ENCODE measurements around the gene PEX6.

Gene PEX6

GRCh38 chr6:42989923-42990322 is 10.9 kb upstream of the PEX6 start:
- DNase-seq = no peak

DNA sequence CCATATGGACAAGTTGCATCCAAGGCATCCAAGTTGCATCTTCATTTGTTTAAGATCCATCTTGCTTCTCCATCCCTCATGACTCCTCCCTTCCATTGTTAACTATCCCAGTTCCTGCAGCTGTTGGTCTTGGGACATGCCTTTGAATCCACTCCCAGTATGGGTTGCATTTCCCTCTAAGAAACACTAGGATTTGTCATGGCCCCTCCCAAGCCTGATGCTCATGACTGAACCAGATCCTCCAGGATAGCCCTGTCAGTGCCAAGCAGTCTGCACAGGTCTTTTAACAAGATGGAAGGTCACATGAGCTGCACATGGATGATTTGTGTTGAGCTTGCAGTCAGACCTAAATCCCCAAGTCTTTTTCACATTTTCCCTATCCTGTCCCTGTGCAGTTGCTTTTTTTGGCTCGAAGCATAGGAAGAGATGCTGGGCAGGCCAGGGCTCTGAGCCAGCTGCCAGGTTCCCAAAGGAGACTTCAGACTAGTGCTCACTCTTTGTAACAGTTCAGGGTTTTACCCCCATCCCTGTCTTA is 9.6 kb upstream of the PEX6 start:
- peak in 1 of 2 experiments; percentile 21 for DNase-seq

DNA sequence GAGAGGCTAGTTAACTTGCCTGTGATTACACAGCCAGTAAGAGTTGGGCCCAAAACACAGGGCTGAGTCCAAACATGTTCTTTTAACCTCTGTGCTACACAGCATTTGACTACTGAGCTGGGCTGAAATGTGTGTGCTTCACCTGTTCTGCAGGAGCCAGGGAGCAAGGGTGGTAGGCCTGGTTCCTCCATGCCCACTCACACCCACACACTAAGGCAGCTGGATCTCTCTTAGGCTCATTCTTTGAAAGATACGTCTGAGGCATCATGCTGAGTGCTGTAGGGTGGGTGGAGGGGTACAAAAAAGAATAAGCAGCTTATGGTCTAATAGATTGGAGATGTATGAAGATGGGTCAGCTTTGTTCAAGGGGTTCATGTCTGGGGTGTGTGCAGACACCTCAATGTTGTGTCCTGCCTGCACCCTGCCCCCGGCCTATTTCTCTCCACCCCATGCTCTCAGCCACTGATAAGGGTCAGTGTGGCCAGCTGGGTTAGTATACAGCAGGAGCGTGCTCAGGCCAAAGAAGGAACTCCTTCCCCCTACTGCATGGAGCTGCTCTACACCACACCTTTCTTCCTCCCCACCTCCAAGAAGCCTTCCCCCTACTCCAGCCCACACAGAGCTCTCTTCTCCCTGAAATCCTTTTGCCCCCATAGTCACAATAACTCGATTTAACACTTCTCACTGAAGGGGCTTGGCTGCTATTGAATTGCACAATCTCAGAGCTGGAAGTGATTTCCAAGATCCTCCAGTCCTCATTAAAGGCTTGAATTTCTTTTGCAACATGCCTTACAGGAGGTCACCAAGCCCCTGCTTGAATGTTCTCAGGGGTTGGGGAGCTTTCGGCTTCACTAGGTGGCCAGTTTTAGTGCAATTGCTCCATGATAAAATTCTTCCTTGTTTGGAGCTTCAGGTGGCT is 8.8 kb upstream of the PEX6 start:
- no peak for DNase-seq

DNA sequence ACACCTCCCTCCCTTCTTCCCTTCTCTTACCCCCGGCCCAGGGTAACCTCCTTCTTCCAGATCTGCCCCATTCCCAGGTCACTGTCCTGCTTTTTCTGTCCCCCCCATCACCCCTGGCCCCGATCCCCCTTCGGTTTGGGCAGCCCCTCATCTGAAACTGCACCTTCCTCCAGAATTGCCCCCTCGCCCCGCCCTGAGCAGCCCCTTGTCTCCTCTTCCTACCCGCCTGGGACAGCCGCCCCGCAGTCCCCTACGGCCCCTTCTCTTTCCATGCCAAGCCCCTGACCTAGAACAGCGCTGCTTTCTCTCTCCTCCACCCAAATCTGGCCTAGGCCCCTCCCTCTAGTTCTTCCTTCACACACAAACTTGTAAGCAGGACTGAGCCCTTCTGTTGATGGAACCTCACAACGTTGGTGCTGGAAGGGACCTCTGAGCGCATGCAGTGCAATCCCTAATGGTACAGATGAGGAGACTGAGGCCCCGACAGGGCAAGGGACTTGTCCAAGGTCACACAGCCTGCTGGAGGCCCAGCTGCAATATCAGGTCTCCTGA is 6.0 kb upstream of the PEX6 start:
- DNase-seq = peak in 1 of 2 experiments; percentile 16

DNA sequence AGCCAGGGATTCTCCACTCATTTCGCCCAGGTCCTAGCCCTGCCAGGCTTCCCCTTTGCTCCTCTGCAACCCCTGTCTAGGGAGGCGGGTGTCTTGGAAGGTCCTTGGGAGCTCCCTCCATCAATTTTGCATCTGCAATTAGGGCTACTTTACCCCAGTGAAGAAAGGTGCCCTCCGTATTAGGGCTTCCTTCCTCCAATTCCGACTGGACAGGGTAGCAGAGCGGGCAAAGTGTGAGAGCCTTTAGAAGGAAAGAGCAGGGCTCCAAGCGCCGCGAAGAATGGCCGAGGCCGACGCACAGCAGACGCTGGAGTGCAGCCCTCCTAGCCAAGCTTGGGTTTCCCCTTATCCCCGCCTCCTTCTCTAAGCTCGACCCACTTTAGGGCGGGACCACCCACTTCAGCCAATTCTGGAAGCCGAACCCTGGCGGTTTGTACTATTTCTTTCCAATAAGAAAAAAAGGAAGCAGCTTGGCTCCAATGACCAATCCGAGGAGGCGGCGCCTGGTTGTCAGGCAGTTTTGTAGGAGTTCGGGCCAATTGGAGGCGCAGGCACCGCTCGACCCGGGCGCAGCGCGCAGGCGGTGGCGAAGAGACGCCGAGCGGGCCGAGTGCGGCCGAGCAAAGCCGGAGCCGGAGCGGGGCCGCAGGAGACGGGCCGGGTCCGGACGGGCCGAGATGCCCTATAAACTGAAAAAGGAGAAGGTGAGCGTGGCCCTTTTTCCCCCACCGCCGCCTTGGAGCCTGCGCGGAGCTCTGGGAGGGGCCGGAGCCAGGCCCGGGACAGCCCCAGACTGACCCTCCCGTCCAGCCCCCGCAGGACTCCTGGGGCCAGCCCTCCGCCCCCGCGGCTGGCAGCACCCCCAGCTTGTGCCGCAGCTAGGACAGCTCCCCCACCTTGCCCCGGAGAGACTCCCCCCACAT is 5.3 kb upstream of the PEX6 start, which contains the start of gene PPP2R5D:
Gene PPP2R5D, plus strand, starts transcription at position 570 of the 923 bp plus-strand sequence. Its CDS starts 108 bp downstream, at position 678.
- peak; percentile 98 to 99 for DNase-seq

GRCh38 chr6:42981836-42982235 is 2.9 kb upstream of the PEX6 start:
- no peak for DNase-seq

GRCh38 chr6:42979523-42980177 is 669 bp upstream of the PEX6 start:
- DNase-seq = no peak

- DNase-seq = no peak
Observed at GRCh38 chr6:42978487-42978838, 518 bp downstream of the PEX6 start.

DNA sequence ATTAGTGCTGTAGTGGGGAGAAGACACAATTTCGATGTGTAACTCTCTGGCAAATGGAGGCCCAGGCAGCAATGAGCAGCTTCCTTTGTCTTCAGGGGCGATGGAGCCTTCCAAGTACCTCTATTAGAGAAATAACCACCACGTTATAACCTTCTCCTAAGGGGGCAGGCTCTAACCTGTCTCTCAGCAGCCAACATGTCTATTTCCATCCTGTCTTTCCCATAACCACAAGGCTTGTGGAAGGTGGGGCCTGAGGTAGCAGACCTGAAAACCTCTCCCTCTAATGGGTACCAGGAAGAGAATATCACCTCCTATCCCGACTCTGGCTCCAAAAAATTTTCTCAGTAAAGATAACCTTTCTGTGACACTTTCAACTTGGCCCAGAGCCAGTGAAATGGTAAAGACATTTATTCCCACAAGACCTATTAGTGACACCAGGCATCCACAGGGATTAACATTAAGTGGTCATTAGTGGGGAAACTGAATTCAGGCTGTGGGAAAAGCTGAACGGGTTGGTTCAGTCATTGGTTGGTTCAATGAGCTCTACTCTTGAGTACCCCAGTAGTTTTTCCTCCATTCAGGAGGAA is 4.0 kb downstream of the PEX6 start:
- no peak for DNase-seq

DNA sequence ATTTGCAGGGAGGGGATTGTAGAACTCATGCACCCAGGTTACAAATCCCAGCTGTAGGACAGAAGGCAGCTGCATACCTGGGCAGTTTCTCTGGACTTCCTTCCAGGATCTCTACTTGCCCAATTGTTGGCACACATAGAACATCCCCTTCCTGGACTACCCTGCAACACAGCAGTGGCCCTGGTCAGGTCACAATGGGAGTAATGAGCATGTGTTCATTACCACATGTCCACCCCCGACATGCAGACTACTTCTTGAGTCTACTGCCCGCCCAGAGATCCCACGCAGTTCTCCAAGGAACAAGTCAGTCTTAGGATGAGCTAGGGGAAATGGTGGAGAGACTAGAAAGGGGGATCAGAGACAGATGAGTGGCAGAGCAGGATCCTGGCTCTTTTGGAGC is 5.1 kb downstream of the PEX6 start:
- DNase-seq = no peak

- DNase-seq = no peak
Observed at GRCh38 chr6:42971746-42972327, 7.1 kb downstream of the PEX6 start.

DNA sequence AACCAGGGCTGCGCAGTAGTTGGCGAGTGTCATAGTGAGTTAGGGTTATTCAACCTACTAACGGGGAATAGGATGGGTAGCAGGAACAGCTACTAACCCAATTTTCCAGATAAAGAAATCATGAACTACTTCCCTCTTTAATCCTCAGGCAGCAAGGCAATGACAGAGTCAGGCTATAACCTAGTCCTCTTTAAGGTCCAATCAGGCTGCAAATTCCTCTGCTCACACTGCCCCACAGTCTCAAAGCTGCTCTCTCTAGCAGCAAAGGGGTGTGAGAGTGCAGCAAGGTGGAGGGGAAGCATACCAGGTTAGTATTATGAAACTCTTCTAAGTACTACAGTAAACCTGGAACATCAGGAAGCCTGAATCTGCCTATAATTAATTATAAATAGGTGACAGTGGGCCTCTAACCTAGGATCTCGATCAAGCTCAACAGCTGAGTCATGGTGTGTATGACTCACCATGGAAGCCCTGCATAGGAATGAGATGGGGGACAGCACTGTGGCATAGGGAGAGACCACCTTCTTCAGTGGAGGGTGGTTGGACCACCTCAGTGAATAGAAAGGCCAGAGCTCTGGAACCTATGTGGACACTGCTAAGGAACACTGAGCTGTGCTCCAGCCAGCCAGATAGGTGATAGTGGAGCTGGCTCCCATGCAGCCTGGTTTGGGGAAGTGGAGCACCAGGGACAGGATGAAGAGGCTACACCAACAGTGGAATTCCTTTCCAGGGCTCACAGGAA is 7.9 kb downstream of the PEX6 start:
- DNase-seq = no peak

DNA sequence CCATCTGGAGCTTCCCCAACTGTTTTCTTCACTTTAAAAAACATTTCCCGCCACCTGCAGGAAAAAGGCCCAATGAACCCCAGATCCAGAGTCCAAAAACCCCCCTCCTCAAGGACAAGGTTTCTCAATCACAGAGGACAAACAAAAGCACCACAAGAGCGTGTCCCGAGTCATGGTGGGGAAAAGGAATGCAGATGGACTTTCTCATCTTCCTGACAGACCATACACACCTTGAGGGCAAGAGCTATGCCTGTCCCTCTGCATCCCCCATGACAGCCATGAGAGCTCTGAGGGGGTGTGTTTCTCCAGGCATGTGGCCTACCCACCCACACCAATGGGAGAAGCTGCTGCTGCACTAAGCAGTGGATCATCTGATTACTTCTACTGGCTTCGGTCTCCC is 9.0 kb downstream of the PEX6 start:
- DNase-seq = no peak

GRCh38 chr6:42969431-42969830 is 9.6 kb downstream of the PEX6 start:
- DNase-seq = no peak

- DNase-seq = no peak
Observed at GRCh38 chr6:42968783-42969182, 10.2 kb downstream of the PEX6 start.

DNA sequence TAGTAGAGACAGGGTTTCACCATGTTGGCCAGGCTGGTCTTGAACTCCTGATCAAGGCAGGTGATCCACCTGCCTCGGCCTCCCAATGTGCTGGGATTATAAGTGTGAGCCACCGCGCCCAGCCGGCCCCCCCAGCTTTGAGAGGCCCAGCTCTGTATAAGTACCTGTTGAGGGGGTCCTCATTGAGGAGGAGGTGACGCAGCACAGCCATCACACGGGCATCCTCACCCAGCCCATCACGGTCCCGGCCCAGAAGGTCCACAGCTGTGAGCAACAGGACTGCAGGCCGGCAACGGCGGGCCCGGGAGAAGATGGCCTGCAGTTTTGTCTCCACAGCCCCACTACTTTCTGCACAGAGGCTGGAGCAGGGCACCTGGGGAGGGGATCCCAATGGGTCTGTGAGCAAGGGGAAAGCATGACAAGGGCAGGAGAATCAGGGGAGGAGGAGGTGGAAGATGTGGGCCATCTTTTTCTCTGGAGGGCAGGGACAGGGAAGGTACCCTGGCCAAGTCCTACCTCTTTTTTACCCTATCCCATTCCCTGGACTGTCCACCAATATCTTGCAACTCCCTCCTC is 10.8 kb downstream of the PEX6 start:
- no peak for DNase-seq

- DNase-seq = no peak
Observed at GRCh38 chr6:42967228-42967627, 11.8 kb downstream of the PEX6 start.

DNA sequence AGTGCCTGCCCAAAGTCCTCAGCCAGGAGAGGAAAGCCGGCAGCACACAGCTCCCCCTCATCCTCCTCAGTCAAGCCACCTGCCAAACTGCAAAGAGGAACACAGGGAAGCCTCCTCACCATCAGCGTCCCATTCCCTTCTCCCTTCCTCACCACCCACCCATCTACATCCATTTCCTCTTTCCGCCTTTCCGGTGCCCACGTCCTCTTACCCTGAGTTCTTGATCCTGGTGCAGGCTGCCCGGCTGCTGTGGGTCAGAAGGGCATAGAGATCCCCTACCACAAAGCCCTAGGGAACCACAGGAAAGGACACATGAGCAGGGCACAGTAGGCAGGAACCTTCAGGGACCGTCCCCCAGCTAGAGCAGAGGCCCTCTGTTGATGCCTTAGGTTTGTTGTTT is 12.4 kb downstream of the PEX6 start:
- no peak for DNase-seq

DNA sequence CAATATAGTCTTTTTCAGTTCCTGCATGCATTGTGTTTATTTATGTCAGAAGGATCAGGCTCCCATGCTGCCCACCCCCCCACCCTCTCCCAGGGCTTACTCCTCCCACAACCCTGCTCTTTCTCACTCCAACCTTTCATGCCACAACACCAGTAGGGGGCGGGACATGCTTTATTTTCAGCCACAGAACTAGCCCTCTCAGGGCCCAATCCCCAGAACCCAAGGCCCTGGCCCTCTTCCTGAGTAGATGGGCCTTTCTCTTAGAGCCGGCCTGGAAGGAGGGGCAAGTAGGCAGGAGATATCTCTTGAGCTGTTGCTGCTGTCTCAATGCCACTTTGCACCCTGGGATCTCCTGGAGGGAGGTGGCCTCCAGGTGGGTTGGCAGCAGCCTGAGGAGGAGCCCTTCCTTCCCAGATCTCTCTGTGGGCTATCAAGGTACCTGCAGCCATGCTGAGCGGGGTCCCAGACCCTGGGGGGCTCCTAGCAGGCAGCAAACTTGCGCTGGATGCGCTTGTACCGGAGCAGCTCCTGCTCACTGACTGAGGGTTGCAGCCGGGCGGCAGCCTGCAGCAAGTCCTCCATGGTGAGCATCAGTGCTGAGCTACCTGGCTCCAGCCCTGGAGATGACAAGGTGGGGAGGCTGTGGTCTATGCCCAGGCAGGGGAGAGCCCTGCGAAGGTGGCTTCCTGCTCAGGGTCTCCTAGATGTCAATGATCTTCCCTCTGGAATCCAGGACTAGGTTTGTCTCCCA is 15.0 kb downstream of the PEX6 start:
- DNase-seq = peak; percentile 48 to 53

Data from NCI-H446 (cell line).